Endodermal cell (in vitro differentiated cells): ENCODE results near the gene FRMD3. TPM values are rescaled to one million over a fixed set of nuclear protein-coding genes. Genes with fewer than 3 reads are reported as not detected.

Experiments used
- DNase-seq: peaks from one replicate; pipeline ENCODE4 v3.0.0-alpha.2; 2017
- H3K27ac ChIP-seq: 2 replicates; pipeline ENCODE4 v1.5.1; 2013; ENCODE audit warnings: mild to moderate bottlenecking, low read depth, low read length, moderate library complexity
- H3K27me3 ChIP-seq: 2 replicates; pipeline ENCODE4 v1.6.1; 2013; ENCODE audit warnings: mild to moderate bottlenecking, low read length, moderate library complexity; ENCODE audit not compliant: insufficient read depth, control insufficient read depth, poor library complexity, severe bottlenecking
- H3K36me3 ChIP-seq: 2 replicates; pipeline ENCODE4 v1.7.0; 2013; ENCODE audit warnings: mild to moderate bottlenecking, low read length, moderate library complexity; ENCODE audit not compliant: control insufficient read depth, insufficient read depth
- H3K4me1 ChIP-seq: one replicate; pipeline ENCODE4 v1.7.0; 2013; ENCODE audit warnings: low read length; ENCODE audit not compliant: control insufficient read depth, insufficient read depth
- H3K4me3 ChIP-seq: 2 replicates; pipeline ENCODE4 v1.5.1; 2013; ENCODE audit warnings: mild to moderate bottlenecking, low read length, moderate library complexity
- H3K9ac ChIP-seq: 2 replicates; pipeline ENCODE4 v1.6.1; 2013; ENCODE audit warnings: mild to moderate bottlenecking, low read length, moderate library complexity; ENCODE audit not compliant: poor library complexity, severe bottlenecking; ENCODE audit errors: extremely low read depth
- H3K9me3 ChIP-seq: 2 replicates; pipeline ENCODE4 v1.6.1; 2013; ENCODE audit warnings: mild to moderate bottlenecking, low read length, moderate library complexity; ENCODE audit not compliant: control insufficient read depth
- H3K27ac Mint-ChIP-seq: 2 replicates; pipeline ENCODE4 v1.8.0; 2020; ENCODE audit warnings: mixed read lengths
- H3K27me3 Mint-ChIP-seq: 2 replicates; pipeline ENCODE4 v1.8.0; 2021; ENCODE audit warnings: mild to moderate bottlenecking, mixed read lengths; ENCODE audit not compliant: insufficient read depth
- H3K36me3 Mint-ChIP-seq: 2 replicates; pipeline ENCODE4 v1.8.0; 2020; ENCODE audit warnings: low read depth, mixed read lengths
- H3K4me1 Mint-ChIP-seq: 2 replicates; pipeline ENCODE4 v1.8.0; 2020; ENCODE audit warnings: mixed read lengths
- H3K4me3 Mint-ChIP-seq: 2 replicates; pipeline ENCODE4 v1.8.0; 2020; ENCODE audit warnings: mild to moderate bottlenecking, moderate library complexity, mixed read lengths
- H3K9me3 Mint-ChIP-seq: 2 replicates; pipeline ENCODE4 v1.8.0; 2020; ENCODE audit warnings: mild to moderate bottlenecking, mixed read lengths
- WGBS, 2 experiments: methylation state at CpG; one replicate each; pipeline versions ENCODE4 v1.1.5 to v1.1.7; 2013; ENCODE audit warnings: missing lambda C conversion rate in 2 of 2, mixed read lengths in 1 of 2; ENCODE audit not compliant: insufficient coverage in 1 of 2, insufficient read length in 1 of 2; 5-methylcytosine and 5-hydroxymethylcytosine counted together
- total RNA-seq, 2 donors: library from RNA; stranded (reverse); fragmentation: NEBNext Ultra II Directional in 1 of 2; extraction: Animal tissue kit (Norgen Biotek cat#: 25700) in 1 of 2; gene quantifications; 2 replicates in 1 of 2; 3 replicates in 1 of 2; pipeline ENCODE4 v1.2.1, GENCODE V29; 2021
- TF ChIP-seq, protein P1 (sequence below): fragments of 200-600 bp; sonication (generic); conservative IDR thresholded peaks from 2 replicates; pipeline ENCODE4 v1.5.0; 2021; ENCODE audit warnings: antibody characterized with exemption, mild to moderate bottlenecking

The FRMD3 gene
- total RNA-seq, 2 donors from 2014 or later, result 0.13 to 0.35 TPM

DNA sequence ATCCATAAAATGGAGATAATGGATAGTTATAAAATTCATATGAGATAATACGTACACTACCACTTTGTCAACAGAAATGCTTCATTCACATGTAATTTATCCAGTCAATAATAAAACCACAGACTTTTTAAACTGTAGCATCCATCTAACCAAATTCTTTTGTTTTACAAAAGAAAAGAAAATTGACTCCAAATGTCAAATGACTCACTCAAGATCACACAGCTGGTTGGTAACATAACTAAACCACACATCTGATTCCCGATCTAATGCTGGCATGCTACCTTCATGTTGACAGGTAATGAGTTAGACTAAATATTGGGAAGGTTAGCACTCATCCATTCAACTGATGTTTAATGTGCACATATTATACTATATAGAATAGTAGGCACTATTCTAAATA is 4.9 kb downstream of the FRMD3 start:
- no peaks in the 10 kb centered on the region for H3K36me3 ChIP-seq
- Mint-ChIP-seq H3K36me3 (no peaks in the 10 kb centered on the region), H3K27ac (no peak overlapping the region), H3K4me1 (peaks cover 12% of the 10 kb centered on the region), H3K4me3 (no peak overlapping the region), H3K9me3 (peaks cover 4% of the 10 kb centered on the region), H3K27me3 (peaks cover 59% of the 10 kb centered on the region)
- H3K27ac ChIP-seq, result no peak overlapping the region
- TF ChIP-seq, protein P1, sequence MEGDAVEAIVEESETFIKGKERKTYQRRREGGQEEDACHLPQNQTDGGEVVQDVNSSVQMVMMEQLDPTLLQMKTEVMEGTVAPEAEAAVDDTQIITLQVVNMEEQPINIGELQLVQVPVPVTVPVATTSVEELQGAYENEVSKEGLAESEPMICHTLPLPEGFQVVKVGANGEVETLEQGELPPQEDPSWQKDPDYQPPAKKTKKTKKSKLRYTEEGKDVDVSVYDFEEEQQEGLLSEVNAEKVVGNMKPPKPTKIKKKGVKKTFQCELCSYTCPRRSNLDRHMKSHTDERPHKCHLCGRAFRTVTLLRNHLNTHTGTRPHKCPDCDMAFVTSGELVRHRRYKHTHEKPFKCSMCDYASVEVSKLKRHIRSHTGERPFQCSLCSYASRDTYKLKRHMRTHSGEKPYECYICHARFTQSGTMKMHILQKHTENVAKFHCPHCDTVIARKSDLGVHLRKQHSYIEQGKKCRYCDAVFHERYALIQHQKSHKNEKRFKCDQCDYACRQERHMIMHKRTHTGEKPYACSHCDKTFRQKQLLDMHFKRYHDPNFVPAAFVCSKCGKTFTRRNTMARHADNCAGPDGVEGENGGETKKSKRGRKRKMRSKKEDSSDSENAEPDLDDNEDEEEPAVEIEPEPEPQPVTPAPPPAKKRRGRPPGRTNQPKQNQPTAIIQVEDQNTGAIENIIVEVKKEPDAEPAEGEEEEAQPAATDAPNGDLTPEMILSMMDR, result no peak
- WGBS, 2 experiments, result 94 to 100% methylated on average over 1 of the region's 2 CpGs
- no peak overlapping the region for H3K9ac ChIP-seq
- no peak overlapping the region for H3K4me3 ChIP-seq
- peaks cover 11% of the 10 kb centered on the region for H3K9me3 ChIP-seq
- peaks cover 9% of the 10 kb centered on the region for H3K4me1 ChIP-seq
- peaks cover 45% of the 10 kb centered on the region for H3K27me3 ChIP-seq
- no peak for DNase-seq

DNA sequence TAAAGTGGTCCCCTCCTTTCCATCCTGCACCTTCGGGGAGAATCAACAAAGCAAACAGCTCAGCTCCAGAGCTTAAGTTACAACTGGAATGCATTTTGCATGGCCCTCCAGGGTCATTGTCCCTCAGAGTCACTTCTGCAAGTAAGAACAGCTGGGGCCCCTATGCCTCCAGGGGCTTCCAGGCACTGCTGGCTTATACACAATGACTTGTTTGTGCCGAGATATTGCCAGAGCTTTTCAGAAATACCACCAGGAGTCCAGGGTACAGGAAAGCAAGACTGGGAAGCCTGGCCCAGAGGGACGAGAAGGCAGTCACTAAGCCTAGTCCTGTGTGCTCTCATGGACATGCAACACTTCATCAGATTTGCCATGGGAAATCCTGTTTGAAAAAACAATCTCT is 11.3 kb downstream of the FRMD3 start:
- Histone ChIP-seq H3K4me1 (no peaks in the 10 kb centered on the region), H3K27ac (peak overlapping the region; percentile 52), H3K36me3 (no peaks in the 10 kb centered on the region), H3K27me3 (no peaks in the 10 kb centered on the region), H3K9me3 (peaks cover 11% of the 10 kb centered on the region), H3K9ac (no peak overlapping the region), H3K4me3 (no peak overlapping the region)
- H3K27me3 Mint-ChIP-seq, result no peaks in the 10 kb centered on the region
- H3K4me3 Mint-ChIP-seq, result no peak overlapping the region
- TF ChIP-seq, protein P1, result no peak
- 49 to 69% methylated on average over 2 to 3 of the region's 3 CpGs for WGBS, 2 experiments
- no peak for DNase-seq
- H3K9me3 Mint-ChIP-seq, result peaks cover 4% of the 10 kb centered on the region
- H3K4me1 Mint-ChIP-seq, result no peaks in the 10 kb centered on the region
- no peak overlapping the region for H3K27ac Mint-ChIP-seq
- no peaks in the 10 kb centered on the region for H3K36me3 Mint-ChIP-seq

DNA sequence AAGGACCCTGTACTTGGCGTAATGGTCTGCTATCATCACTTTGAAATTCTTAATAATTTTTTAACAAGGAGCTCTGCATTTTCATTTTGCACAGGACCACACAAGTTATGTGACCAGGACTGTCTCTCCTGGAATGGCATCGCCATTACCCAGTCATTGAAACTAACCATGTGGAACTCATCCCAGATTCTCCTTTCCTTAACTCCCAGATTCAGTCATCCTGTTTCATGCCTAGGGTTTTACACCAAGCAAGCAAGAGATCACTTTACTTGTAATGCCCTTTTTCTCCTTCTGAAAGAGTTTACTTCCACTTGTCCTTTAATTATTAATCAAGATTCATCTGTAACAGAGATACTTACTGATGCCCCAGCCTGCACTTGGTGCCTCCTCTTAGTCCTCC is 12.0 kb downstream of the FRMD3 start:
- Histone ChIP-seq H3K27ac (no peak overlapping the region), H3K4me1 (no peaks in the 10 kb centered on the region), H3K4me3 (no peak overlapping the region), H3K9ac (no peak overlapping the region), H3K27me3 (no peaks in the 10 kb centered on the region), H3K36me3 (no peaks in the 10 kb centered on the region), H3K9me3 (peaks cover 11% of the 10 kb centered on the region)
- no peak overlapping the region for H3K27ac Mint-ChIP-seq
- whole genome bisulfite sequencing, 2 experiments, result 90 to 93% methylated on average over 2 of the region's 2 CpGs
- H3K36me3 Mint-ChIP-seq, result no peaks in the 10 kb centered on the region
- no peak overlapping the region for H3K4me3 Mint-ChIP-seq
- H3K9me3 Mint-ChIP-seq, result peaks cover 4% of the 10 kb centered on the region
- no peaks in the 10 kb centered on the region for H3K27me3 Mint-ChIP-seq
- TF ChIP-seq, protein P1, result no peak
- no peak for DNase-seq
- no peaks in the 10 kb centered on the region for H3K4me1 Mint-ChIP-seq
